HEK293 (cell line): ENCODE data around the gene GJC1.

ENCODE experiments used
- GLIS2 ChIP-seq: fragments of 450-650 bp; formaldehyde crosslinking; IDR thresholded peaks from 2 replicates; pipeline ENCODE4 v1.5.1; 2016; ENCODE audit warnings: missing biosample characterization, missing genetic modification characterization
- ZNF23 ChIP-seq: fragments of 450-650 bp; formaldehyde crosslinking; IDR thresholded peaks from 2 replicates; pipeline ENCODE4 v1.5.1; 2016; ENCODE audit warnings: missing biosample characterization, missing genetic modification characterization, borderline replicate concordance

GRCh38 chr17:44769647-44770084 is 60.4 kb downstream of the GJC1 start:
- no peak for TF ChIP-seq ZNF23 (tag by site-specific recombination)
- TF ChIP-seq GLIS2 (tag by site-specific recombination): no peak
